ENCODE measurements around the gene NLK.
"Not testable (repeated sequence)": the region's sequence is repeated elsewhere in the genome, so short reads cannot be mapped to it uniquely, and the experiment has no call there.

Gene NLK

DNA sequence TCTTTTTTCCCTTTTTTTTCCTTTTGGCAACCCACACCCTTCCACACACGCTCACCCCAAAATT is at the start of gene NLK:
Gene NLK (plus strand): TSS at position 21 of the 64 bp plus-strand sequence. CDS start 197 bp downstream, outside the sequence.
- no peak for DNase-seq

DNA sequence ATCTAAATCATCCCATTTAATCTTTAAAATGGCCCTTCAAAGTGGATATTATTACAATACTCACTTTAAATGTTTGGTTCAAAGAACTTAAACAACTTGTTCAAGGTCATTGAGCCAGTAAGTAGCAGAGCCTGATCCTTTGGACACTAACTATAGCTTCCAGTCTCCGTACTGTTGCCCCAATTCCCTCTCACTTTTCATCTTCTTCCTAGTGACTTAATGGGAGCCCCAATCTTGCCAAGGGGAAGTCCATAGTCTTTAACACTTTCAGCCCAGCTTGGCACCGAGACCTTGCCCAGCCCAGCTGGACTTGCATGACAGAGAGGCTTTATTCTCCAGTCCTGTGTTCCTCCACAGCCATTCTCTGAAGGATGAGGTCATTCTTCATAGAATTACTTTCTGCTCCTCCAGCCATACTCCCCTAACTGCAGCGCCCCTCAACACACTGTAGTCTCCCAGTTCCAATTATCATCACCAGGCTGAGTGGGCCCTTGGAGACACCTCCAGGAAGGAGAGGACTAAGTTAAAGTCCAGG is 49.2 kb upstream of the NLK start:
- no peak for DNase-seq

DNA sequence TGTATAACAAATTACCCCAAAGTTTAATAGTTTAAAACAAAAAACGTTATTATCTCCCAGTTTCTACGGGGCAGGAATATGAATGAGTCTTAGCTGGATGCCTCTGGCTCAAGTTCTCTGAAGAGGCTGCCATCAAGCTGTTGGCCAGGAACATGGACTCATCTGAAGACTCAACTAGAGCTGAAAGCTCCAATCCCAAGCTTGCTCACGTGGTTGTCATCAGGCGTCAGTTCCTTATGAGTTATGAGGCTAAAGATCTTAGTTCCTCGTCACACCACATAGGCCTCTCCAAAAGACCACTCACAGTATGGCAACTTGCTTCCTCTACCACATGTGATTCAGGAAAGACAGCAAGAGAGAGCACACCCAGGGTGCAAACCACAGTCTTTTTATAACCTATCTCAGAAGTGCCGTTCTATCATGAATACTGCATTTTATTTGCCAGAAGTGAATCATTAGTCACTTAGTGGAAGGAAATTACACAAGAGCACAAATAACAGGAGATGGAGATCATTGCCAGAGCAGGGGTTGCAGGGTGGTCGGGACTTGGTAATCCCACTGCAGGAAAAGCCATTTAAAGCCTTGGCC is 48.7 kb upstream of the NLK start:
- DNase-seq, result no peak

DNA sequence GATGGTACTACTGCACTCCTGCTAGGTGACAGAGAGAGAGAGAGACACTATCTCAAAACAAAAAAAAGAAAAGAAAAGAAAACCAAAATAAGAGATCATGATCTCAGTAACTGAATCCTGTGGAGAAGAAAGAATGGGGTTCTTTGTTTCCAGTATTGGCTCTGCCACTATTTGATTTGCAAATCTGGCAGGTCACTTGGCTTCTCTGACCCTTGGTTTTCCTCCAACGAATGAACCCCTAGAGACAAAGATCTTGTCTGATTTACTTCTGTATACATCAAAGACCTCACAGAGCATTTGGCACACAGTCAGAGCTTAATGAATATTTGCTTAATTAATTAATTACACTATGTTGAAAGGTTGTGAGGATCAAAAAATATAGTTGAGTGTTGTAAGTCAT is 47.9 kb upstream of the NLK start:
- DNase-seq, result no peak

DNA sequence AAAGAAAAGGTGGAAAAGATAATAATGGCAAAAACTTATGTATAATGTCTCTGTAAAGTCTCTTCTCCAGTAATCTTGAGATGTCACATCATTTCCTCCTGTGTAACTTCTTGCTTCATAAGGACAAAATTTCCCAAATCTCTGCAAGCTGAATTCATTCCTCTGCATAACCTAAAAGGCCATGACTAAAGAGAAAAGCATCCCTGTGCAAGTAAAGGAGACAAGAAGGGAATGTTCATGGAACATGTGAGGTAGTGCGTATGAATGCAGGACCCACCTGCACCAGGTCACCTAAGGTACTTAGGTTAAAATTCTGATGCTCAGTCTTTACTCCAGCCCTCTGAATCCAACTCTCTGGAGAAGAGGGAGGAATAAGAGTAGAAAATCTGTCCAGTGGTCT is 46.9 kb upstream of the NLK start:
- no peak for DNase-seq

- no peak for DNase-seq
Measured at GRCh38 chr17:27996202-27997043, 46.1 kb upstream of the NLK start.

DNA sequence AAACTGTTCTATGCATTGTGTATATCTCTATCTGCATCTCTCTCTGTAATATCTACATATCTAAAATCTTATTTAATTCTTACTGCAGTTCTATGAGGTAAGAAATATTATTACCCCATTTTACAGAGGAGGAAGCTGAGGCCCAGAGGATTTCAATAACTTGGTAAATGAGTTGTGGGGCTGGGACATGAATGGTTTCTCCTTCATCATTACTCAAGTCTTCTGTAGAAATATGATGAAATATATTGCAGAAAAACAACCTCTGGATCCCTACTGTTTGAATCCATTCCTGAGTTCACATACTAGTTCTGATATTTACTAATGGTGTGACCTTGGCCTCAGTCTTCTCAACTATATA is 45.5 kb upstream of the NLK start:
- DNase-seq, result no peak

GRCh38 chr17:27997522-27997921 is 45.0 kb upstream of the NLK start:
- no peak for DNase-seq

GRCh38 chr17:28001149-28001548 is 41.3 kb upstream of the NLK start:
- no peak for DNase-seq

DNA sequence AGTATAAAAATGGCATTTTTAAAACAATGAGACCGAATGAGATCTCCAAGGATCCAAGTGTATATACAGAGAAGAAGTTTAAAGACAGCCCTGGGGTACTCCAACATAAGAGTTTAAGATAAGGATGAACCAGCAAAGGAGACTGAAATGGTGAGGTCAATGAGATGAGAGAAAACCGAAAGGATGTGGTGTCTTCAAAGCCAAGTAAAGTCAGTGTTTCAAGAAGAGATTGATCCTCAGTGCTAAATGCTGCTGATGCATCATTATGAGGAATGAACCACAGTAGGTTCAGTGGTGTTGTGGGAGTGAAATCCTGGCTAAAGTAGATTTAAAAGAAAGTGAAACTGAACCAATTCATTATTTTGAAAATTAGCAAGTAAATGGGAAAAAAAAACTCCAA is 38.1 kb upstream of the NLK start:
- no peak for DNase-seq

DNA sequence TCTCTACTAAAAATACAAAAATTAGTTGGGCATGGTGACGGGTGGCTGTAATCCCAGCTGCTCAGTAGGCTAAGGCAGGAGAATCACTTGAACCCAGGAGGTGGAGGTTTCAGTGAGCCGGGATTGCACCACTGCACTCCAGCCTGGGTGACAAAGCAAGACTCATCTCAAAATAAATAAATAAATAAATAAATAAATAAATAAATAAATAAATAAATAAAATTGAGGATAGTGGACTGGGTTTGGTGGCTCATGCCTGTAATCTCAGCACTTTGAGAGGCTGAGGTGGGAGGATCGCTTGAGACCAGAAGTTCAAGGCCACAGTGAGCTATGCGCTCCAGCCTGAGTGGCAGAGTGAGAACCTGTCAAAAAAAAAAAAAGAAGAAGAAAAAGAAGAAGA is 34.6 kb upstream of the NLK start:
- not testable (repeated sequence) for DNase-seq

GRCh38 chr17:28008513-28008912 is 34.0 kb upstream of the NLK start:
- no peak for DNase-seq

- no peak for DNase-seq
Measured at GRCh38 chr17:28010406-28010805, 32.1 kb upstream of the NLK start.

DNA sequence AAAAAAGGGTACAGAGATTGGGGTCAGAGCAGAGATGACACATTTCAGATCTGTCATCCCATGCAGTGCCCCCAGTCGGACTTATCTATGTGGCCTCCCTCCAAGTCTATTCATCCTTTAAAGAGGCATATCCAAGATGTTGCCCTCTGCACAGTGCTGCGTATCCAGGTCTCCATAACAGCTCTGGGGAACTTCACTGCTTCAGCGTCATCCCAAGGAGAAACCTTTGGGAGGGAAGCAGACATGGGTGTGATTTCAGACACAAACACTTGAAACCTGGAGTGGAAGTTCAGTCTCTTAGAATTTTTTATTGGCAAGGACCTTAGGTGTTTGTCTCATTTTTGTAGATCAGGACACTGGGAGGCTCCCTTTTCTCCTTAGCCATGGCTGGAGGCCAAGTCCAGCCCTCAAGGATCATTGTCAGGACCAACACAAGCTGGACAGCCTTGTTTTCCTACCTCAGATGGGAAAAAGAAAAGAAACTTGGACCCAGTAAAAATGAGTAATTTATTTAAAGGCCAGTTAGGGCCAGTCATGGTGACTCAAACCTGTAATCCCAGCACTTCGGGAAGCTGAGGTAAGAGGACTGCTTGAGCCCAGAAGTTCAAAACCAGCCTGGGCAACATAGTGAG is 23.9 kb upstream of the NLK start:
- no peak for DNase-seq

GRCh38 chr17:28020515-28020914 is 22.0 kb upstream of the NLK start:
- no peak for DNase-seq

DNA sequence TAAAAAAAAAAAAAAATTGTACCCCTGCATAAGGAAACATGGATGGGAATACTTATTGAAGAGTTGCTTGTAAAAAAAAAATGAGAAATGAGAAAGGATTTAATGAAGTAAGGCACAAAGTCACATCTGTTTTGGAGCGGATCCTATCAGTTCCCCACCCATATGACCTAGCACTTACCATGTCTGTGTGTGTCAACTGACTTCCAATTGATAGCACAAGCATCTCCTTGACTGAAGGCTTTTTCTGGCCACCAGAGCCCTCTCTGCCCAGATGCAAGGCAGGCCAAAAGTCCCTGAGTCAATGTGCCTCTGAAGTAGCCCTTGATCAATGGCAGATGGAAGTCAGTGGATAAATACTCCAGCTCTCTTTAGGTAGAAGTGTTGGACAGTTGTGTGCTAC is 13.4 kb upstream of the NLK start:
- DNase-seq, result no peak

- DNase-seq, result peak; percentile 51
Measured at GRCh38 chr17:28030386-28030785, 12.1 kb upstream of the NLK start.

GRCh38 chr17:28031174-28031573 is 11.3 kb upstream of the NLK start:
- no peak for DNase-seq

- no peak for DNase-seq
Measured at GRCh38 chr17:28033972-28034714, 8.3 kb upstream of the NLK start.

DNA sequence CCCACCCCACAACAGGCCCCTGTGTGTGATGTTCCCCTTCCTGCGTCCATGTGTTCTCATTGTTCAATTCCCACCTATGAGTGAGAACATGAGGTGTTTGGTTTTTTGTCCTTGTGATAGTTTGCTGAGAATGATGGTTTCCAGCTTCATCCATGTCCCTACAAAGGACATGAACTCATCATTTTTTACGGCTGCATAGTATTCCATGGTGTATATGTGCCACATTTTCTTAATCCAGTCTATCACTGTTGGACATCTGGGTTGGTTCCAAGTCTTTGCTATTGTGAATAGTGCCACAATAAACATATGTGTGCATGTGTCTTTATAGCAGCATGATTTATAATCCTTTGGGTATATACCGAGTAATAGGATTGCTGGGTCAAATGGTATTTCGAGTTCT is 7.0 kb upstream of the NLK start:
- DNase-seq, result not testable (repeated sequence)

DNA sequence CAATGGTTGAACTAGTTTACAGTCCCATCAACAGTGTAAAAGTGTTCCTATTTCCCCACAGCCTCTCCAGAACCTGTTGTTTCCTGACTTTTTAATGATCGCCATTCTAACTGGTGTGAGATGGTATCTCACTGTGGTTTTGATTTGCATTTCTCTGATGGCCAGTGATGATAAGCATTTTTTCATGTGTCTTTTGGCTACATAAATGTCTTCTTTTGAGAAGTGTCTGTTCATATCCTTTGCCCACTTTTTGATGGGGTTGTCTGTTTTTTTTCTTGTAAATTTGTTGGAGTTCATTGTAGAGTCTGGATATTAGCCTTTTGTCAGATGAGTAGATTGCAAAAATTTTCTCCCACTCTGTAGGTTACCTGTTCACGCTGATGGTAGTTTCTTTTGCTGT is 6.6 kb upstream of the NLK start:
- not testable (repeated sequence) for DNase-seq

GRCh38 chr17:28038802-28039201 is 3.7 kb upstream of the NLK start:
- DNase-seq, result no peak

GRCh38 chr17:28039251-28039650 is 3.2 kb upstream of the NLK start:
- no peak for DNase-seq

GRCh38 chr17:28040406-28040805 is 2.1 kb upstream of the NLK start:
- DNase-seq, result no peak
